ENCODE results near the gene RFX1.

The RFX1 gene

DNA sequence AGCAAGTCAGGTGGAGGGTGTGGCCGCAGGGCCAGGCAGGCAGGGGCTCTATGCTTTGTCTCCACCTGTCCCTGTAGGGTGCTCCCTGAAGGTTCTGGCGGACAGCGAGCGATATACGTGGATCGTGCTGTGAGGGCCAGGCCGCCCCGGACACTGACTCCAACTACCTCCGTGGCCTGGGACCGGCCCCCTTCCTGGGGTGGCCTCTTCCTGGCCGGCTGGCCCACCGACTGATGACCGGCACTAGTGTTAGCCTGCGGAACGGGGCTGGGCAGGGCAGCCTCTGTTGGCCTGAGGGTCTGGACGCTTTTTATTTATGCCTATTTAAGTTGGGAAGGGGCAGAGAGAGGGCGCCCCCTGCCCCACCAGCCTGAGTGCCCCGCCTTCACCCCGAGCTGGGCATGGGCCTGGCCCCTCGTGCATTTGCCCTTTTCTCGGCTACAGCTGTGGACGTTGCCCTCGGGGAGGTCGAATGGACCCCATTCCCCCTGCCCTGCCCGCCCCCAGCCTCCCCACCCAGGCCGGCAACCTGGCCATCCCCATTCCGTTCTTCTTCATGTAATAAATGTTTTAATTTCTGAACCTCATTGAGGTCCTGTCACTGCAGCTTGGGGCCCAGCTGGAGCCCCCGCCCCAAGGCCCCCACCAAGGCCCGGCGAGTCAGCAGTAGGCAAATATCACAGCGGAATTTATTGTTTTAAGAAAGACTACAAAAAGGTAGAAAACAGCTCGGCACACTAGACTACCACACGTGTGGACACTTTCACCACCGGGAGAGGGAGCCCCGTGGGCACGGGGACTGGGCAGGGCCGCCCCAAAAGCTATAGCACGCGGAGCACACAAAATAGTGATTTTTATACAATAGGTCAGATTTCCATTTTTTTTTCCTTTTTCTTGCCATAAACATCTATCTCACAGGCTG lies 45.0 kb downstream of the RFX1 start:
- DNase-seq, result no peak

DNA sequence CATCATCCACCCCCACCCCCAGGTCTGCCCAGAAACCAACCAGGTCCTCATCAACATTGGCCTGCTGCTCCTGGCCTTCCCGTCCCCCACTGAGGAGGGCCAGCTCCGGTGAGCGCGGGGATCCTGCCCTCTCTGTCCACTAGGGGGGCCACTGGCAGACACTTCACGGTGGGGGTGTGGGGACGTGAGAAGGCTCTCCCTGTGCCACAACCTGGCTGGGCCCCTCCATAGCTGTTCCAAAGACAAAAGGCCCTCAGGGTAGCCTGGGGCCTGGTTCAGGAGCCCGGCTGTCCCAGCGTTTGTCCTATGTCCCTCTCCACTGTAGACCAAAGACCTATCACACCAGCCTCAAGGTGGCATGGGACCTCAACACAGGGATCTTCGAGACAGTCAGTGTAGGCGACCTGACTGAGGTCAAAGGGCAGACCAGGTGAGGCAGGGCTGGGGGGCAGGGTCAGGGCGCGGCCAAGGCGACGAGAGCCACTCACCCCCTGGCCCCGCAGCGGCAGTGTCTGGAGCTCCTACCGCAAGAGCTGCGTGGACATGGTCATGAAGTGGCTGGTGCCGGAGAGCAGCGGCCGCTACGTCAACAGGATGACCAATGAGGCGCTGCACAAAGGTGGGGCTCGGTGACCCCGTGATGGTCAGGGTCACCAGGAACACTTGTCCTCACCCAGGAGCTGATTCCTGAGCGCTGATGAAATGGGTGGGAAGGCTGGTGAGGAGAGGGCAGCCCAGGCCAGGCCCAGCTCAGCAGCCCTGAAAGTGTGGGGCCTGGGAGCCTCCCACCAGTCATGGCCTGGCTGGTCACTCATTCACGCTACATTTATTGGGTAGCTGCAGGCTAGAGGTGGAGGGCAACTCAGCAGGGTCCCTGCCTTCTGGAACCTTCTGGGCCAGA lies 45.9 kb downstream of the RFX1 start:
- no peak for DNase-seq

DNA sequence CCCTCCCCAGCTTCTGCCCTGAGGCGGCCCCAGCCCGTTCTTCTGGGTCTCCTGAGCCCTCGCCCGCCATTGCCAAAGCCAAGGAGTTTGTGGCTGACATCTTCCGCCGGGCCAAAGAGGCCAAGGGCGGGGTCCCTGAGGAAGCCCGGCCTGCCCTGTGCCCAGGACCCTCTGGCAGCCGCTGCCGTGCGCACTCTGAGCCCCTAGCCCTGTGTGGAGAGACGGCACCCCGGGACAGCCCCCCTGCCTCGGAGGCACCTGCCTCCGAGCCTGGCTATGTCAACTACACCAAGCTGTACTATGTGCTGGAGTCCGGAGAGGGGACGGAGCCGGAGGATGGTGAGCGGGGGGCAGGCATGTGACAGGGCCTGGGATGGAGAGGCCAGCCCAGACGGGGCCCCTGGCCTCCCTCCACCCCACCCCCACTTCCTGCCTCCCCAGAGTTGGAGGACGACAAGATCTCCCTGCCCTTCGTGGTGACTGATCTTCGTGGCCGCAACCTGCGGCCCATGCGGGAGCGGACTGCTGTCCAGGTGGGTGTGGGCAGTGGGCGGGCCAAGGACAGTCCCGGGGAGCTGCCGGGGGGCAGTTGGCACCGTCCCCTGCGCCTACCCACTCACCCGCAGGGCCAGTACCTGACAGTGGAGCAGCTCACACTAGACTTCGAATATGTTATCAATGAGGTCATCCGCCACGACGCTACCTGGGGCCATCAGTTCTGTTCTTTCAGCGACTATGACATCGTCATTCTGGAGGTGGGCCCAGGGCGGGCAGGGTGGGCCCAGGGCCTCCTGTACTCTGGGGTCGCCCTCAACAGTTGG lies 46.8 kb downstream of the RFX1 start:
- no peak for DNase-seq

DNA sequence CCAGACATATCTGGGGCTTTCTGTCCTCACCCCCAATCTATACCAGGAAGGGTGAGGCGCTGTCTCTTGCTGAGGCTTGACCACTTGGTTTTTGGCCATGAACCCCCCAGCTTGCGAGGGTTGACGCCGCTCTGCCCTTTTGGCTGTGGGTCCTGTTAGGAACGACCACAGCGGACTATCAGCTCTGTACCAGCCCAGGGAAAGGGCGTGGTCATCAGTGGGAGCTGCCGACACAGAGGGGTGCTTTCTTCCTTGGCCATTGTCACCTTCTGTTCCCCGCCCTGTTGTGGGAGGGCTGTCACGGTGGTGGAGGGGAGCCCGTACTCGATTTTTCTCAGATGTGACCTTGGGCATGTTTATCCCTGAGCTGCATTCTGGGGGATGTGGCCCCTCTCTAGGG lies 48.1 kb downstream of the RFX1 start:
- DNase-seq, result no peak

DNA sequence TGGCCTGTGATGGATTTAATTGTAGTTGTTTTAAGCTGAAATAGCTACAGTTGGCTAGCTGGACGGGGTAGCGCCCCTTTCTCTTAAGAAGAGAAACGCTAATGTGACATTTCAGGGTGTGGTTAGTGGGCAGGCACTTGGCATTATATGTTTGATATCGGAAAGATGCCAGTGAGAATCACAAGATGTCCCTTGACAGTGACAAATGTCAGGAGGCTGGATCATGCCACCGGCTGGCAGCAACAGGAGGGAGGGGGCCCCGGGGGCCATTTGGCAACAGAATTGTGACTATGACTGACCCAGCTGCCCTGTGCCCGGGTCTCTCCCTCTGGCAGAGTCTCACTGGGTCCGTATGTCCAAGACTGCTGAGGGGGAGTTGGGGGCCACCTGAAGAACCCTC lies 49.1 kb downstream of the RFX1 start:
- DNase-seq, result peak in 1 of 14 donors; percentile 16

GRCh38 chr19:13956365-13956744 lies 49.8 kb downstream of the RFX1 start:
- DNase-seq, result no peak

DNA sequence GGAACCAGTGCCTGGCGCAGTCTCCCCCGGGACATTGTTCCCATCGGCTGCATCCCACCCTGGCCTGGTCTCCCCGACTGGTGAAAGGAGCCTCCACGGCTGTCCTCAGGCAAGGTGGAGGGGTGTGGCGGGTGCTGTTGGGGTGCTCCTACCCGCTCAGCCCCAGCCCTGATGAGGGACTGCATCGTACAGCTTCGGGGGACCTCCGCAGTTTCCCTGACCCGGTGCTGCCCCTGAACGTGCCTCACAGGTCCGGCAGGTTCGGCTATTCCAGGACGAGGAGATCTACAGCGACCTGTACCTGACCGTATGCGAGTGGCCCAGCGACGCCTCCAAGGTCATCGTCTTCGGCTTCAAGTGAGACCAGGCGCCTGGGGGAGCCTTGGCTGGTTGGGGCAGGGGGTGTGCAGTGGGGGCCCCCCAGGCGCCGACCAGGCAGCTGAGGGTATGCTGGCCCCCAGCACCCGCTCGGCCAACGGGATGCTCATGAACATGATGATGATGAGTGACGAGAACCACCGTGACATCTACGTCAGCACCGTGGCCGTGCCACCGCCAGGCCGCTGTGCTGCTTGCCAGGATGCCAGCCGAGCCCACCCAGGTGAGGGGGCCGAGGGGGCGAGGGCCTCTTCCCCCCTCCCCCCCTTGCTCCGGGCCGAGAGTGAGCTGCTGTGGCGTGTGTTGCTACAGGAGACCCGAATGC lies 50.3 kb downstream of the RFX1 start:
- no peak for DNase-seq

GRCh38 chr19:13954185-13954584 lies 51.9 kb downstream of the RFX1 start:
- DNase-seq, result no peak

DNA sequence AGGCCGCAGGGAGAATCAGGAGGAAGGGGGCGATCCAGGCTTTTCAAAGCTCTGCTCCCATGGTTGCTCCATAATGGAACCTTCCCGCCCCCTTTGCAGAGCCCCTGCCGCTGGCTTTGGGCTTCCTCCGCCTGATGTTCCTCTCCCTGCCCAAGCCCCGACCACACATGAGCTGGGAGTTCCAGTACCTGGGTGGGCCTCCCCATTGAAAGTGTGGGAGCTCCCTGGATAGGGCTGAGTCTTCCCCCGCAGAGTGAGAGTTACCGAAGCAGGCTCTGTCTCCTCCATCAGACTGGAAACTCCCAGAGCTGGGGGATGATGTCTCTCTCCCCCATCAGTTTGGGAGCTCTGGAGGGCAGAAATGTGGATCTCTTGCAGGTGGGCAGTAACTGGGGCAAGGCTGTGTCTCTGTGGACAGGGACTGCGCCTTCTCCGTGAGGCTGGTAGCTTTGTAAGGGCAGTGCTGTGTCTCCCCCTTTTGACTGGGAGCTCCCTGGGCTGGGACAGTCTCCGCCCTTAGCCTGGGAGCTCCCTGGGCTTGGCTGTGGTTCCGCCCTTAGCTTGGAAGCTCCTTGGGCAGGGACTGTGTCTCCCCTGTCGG lies 53.1 kb downstream of the RFX1 start:
- peak in 3 of 14 donors; percentile 6 to 41 (median 34) for DNase-seq

DNA sequence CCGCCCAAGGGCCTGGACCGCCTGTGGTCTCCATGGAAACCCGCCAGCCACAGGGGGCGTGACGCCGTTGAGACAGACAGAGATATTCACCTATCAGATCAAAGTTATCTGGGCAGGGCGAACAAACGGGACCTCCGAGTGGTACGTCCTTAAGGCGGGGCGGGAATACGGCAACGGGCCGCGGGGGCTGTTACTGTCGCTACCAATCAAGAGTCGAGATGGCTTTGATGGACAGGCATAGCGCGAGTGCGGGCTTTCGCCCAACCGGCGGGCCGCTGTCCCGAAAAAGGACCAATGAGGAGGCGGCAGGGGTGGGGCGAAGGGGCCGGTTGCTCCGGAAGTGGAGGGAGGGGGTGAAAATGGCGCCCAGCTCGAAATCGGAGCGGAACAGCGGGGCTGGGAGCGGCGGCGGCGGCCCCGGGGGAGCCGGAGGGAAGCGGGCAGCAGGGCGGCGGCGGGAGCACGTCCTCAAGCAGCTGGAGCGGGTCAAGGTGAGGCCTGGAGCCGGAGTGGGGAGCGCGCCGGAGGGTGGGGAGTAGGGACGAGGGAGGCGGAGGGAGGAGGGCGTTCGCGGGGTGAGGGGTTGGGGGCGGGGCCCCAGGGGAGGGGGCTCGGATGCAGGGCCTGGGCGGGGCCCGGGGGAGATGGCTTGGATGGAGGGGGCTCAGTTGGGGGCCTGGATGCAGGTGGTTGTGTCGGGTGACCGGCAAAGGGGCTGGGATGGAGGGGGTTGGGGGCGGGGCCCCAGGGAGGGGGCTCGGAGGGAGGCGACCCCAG lies 53.8 kb downstream of the RFX1 start, which contains the start of gene DCAF15:
Gene DCAF15, plus strand, starts transcription at position 356 of the 777 bp plus-strand sequence. Its CDS starts 4 bp downstream, at position 360.
- DNase-seq, result peak; percentile 75 to 99 (median 98)

GRCh38 chr19:13951799-13952153 lies 54.3 kb downstream of the RFX1 start:
- no peak for DNase-seq

DNA sequence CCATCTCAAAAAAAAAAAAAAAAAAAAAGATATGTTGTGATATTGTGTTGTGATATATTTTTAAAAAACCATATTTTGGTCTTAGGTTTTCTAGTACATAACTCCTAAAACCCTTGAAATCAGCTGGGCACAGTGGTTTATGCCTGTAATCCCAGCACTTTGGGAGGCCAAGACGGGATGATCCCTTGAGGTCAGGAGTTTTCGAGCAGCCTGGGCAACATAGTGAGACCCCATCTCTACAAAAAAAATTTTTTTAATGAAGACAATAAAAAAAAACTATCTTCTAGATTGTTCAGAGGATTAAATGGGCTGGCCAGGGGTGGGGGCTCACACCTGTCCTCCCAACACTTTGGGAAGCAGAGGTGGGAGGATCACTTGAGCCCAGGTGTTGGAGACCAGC lies 55.1 kb downstream of the RFX1 start:
- no peak for DNase-seq

DNA sequence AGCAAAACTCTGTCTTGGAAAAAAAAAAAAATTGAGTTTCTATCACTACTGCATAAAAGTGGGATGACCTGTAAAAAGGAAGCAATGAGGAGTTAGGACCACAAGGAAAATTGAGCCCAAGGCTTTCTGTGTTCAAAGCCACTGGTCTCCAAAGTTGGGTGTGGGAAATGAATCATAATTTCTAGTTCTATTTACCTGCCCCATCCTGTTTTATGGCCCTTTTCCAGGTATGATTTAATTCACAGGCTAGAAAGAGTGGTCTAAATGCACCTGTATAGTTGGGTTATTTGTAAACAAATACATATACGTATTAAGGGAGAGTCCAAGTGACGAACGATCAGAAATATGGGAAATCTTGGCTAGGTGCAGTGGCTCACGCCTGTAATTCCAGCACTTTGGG lies 59.7 kb downstream of the RFX1 start:
- DNase-seq, result no peak

- DNase-seq, result no peak
Measured at GRCh38 chr19:13942023-13942684, 64.0 kb downstream of the RFX1 start.

DNA sequence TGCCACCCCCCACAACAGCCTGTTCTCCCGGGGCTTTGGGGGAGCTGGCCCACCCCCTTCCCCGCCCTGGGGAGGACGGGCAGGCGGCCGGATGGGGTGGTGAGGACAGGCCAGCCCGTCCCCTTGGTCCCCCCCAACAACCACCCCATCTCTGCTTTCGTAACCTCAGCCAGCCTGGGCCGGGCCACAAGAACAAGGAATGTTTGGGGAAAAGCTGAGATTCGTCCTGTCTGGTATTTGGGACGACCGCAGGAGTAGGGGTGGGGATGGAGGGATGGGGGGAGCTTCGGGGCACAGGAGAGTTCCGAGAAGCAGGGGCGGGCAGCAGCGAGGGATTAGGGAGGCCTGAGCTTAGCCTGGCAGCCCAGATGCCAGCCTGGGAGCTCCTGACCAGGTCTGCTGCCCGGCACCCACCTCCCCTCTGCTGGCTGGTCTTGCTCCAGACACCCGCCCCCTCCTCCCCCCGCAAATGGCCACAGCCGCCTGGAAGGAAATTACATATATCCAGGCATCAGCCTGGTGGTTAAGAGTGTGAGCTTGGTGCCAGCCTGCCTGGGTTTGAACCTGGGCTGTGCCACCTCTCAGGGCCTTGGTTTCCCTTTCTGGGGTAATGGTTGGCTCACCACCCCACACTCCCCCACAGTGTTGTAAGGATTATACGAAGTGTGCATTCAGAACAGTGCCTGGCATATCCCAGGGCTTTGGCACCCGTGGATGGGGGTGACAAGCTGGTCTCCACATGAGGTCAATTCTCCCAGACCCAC lies 67.6 kb downstream of the RFX1 start, which contains the start of gene PODNL1:
Gene PODNL1, minus strand, starts transcription at position 117 of the 764 bp plus-strand sequence. CDS start 236 bp downstream, outside the sequence.
- DNase-seq, result peak in 6 of 14 donors; percentile 12 to 63 (median 27)

DNA sequence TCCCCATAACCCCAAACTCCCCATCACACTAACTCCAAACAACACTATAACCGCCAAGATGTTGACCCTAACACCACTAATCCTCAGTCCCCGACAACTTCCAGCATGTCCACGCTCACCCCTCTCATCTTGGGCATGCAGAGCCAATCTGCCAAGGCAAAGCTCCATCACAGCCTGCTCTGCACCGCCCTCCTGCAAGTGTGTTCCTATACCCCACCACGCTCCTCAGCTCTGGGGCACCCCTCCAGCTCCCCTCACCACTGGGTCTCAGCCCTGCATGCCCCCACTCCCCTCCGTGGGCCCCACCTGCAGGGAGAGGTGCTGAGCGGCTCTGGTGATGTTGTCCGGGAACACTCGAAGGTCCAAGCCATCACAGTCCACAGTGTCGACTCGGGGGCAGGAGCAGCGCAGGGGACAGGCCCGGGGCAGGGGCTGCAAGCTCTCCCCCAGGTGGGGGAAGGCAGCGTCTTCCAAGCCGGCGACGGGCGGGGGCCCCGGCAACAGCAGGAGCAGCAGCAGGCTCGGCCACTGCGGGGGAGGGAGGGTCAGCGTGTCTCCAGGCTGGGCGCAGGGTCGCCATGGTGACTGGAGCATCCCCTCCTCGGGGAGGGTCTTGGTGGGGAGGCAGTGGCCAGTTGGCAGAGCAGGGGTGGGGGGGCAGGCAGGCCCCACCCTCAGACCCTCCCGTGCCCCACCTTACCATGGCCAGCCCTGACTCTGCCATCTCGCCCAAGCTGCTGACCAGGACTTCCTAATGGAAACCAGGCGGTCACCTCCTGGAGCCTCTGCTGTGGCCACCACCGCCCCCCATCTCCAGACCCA lies 68.4 kb downstream of the RFX1 start:
- peak in 1 of 14 donors; percentile 63 for DNase-seq

DNA sequence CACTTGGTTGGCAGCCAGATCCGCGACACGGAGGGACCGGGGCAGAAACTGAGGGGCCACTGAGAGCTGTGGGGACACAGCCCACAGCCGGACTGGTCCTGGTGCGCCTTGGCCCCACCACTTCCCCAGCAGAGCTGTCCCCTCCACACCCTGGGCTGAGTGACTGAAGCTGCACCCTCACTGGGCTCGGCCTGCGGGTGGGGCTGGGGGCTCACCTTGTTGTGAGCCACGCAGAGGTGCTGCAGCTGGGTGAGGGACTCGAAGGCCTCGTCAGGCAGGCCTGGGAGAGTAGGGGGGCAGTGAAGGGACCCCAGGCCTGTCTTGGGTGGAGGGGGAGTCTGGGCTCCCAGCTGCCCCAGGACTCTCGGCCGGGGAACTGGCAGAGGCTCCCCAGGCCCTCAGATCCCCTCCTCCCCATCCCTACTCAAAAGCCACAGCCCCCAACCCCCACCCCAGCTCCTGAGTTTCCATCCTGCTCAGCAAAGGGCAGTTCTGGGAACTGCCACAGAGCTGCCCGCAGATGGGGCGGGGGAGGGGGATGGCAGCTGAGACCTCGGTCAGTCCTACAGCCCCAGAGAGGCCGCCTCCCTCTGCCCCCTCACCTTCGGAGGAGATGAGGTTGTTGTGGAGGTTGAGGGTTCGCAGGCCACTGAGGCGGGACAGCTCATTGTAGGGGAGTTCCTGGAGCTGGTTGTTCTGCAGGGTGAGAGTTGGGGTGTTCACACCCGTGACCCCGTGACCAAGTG lies 70.2 kb downstream of the RFX1 start:
- no peak for DNase-seq
